ENCODE data around the gene STXBP2. TPM values are rescaled to one million over a fixed set of nuclear protein-coding genes. Genes with fewer than 3 reads are reported as not detected.

The STXBP2 gene
- total RNA-seq, 1 experiment from 2014 or later = 141 TPM

GRCh38 chr19:7629347-7630054 lies 7.4 kb upstream of the STXBP2 start, which contains the start of the genes PET100 and XAB2:
PET100 (plus strand) TSS chr19:7629793; CDS start chr19:7629834, 41 bp downstream.
XAB2 (minus strand) TSS chr19:7629545; CDS start chr19:7629527, 18 bp downstream.
- BruUV-seq (replicated peaks) = no TSS peak
- H3K27me3 ChIP-seq (ENCODE audit: insufficient read depth, low read length) = no peaks in the 10 kb centered on the region
- intact Hi-C loops (cut with micrococcal nuclease) = no loop called here
- no peak within 1 kb of the TSS for H2AFZ ChIP-seq (ENCODE audit: low read depth, low read length, poor library complexity, severe bottlenecking)
- H3K4me2 ChIP-seq (ENCODE audit: low read length) = peak within 1 kb of the TSS; percentile 95
- peak within 1 kb of the TSS; percentile 66 for H3K27ac ChIP-seq (ENCODE audit: low read depth, low read length)
- no peaks in the 10 kb centered on the region for H3K9me3 ChIP-seq (ENCODE audit: control insufficient read depth in 1 of 2, insufficient read depth in 1 of 2, low read depth in 1 of 2, low read length in 2 of 2)
- ChIA-PET RAD21 (ENCODE audit: low non-redundant PET in 1 of 2, low total read pairs in 2 of 2, uncharacterized antibody in 2 of 2, unreplicated experiment in 2 of 2) (interaction anchor here (0.7 to 0.9 kb wide), 3 partner anchors 57 to 61 kb away, joined by 3 read pairs; no protein-coding TSS in a partner anchor), CTCF (interaction anchor here (0.8 to 1.7 kb wide), 4 partner anchors 12 to 784 kb away, joined by 3 to 11 read pairs (median 5); partner anchors contain the start of genes MARCHF2 and TRAPPC5), POLR2A (interaction anchor here (0.8 to 2.0 kb wide), 2 partner anchors 8 to 24 kb away, joined by 5 to 6 read pairs; no protein-coding TSS in a partner anchor)
- H3K4me1 ChIP-seq (ENCODE audit: control insufficient read depth in 1 of 2, insufficient read depth in 2 of 2, low read length in 2 of 2) = peaks cover 7 to 18% of the 10 kb centered on the region in 2 experiments
- H3K79me2 ChIP-seq (ENCODE audit: insufficient read depth, low read length) = peaks cover 65% of the 10 kb centered on the region
- no peaks in the 10 kb centered on the region for H3K9me2 ChIP-seq (ENCODE audit: insufficient read depth)
- peaks cover 0 to 20% of the 10 kb centered on the region in 2 experiments; a peak in 3 of 4 replicates for H3K36me3 ChIP-seq (ENCODE audit: control insufficient read depth in 1 of 2, insufficient read depth in 2 of 2, low read length in 2 of 2)
- peak within 1 kb of the TSS; percentile 90 for H3K9ac ChIP-seq (ENCODE audit: low read length)
- DNase-seq (ENCODE audit: low read depth, low spot score) (peak; percentile 98), ATAC-seq (peak; percentile 95)
- H4K20me1 ChIP-seq (ENCODE audit: insufficient read depth) = no peaks in the 10 kb centered on the region
- TF ChIP-seq ZFX (IDR thresholded peaks at IDR 0.05) (peak; percentile 44; the same call in 1 of the 2 replicates), SP1 (IDR thresholded peaks at IDR 0.05; ENCODE audit: low read depth) (peak; percentile 100), POLR2AphosphoS5 (IDR thresholded peaks at IDR 0.05; ENCODE audit: low read depth, low read length) (peak; percentile 55), JUND (IDR thresholded peaks at IDR 0.05) (no peak), SIN3A (IDR thresholded peaks at IDR 0.05; ENCODE audit: low read depth) (0 out of 2 replicates have a peak, but pooled peaks have one; percentile 46), MAX (IDR thresholded peaks at IDR 0.05) (peak; percentile 48; the same call in 1 of the 2 replicates), EZH2phosphoT487 (IDR thresholded peaks at IDR 0.05; ENCODE audit: borderline replicate concordance) (no peak), CEBPB (IDR thresholded peaks at IDR 0.05; ENCODE audit: low read depth) (no peak), TCF7L2 (IDR thresholded peaks at IDR 0.05; ENCODE audit: borderline replicate concordance, extremely low read depth, insufficient read depth, insufficient read length) (peak; percentile 75), YY1 (IDR thresholded peaks at IDR 0.05; ENCODE audit: extremely low read depth, insufficient replicate concordance, low read depth, low read length) (peak; percentile 88), ZBTB33 (IDR thresholded peaks at IDR 0.05; ENCODE audit: extremely low read depth, insufficient replicate concordance, low read length) (peak; percentile 20)
- H3K4me3 ChIP-seq (replicated peaks in 1 of 2; ENCODE audit: low read depth in 1 of 2, low read length in 2 of 2) = peak within 1 kb of the TSS; percentile 79 to 96
